Panc1 (cell line): ENCODE data around the gene PARG. TPM values are rescaled to one million over a fixed set of nuclear protein-coding genes. Genes with fewer than 3 reads are reported as not detected.

Experiments used
- ATAC-seq: fragments of 200-7000 bp; cut with Tn5 transposase; 2 replicates; pipeline ENCODE4 v1.9.1; 2020; ENCODE audit warnings: mild to moderate bottlenecking, moderate library complexity
- BruUV-seq: library from RNA; stranded (reverse); fragments of 400-500 nt; replicated peaks from 2 replicates; lab custom pipeline; 2021; lab: Mats Ljungman, UMichigan
- CTCF ChIA-PET: fragments of 300-600 bp; sonication (Branson Sonifier 250); formaldehyde crosslinking; loops from one replicate; lab custom pipeline; 2022; ENCODE audit warnings: antibody characterized with exemption; lab: Charles Lee
- POLR2A ChIA-PET: fragments of 300-600 bp; sonication (Branson Sonifier 250); formaldehyde crosslinking; loops from one replicate; lab custom pipeline; 2022; ENCODE audit warnings: antibody characterized with exemption; lab: Charles Lee
- DNase-seq: peaks from one replicate; pipeline ENCODE4 v3.0.0-alpha.2; 2010; ENCODE audit warnings: low read depth, low spot score
- H3K27ac ChIP-seq: 2 replicates; pipeline ENCODE4 v1.5.1; 2011; ENCODE audit warnings: mild to moderate bottlenecking, low read length, inconsistent platforms
- H3K27me3 ChIP-seq: fragments of 200-500 bp; sonication (Bioruptor generic); 2 replicates; pipeline ENCODE4 v1.6.0; 2014; ENCODE audit warnings: low read length, inconsistent platforms; ENCODE audit not compliant: control insufficient read depth, insufficient read depth
- H3K36me3 ChIP-seq: fragments of 200-500 bp; sonication (Bioruptor generic); 2 replicates; pipeline ENCODE4 v1.5.1; 2014; ENCODE audit warnings: inconsistent platforms, mild to moderate bottlenecking, low read length, moderate library complexity; ENCODE audit not compliant: control insufficient read depth, insufficient read depth
- H3K4me1 ChIP-seq: 2 replicates; pipeline ENCODE4 v1.5.1; 2011; ENCODE audit warnings: inconsistent platforms, mild to moderate bottlenecking, low read length, moderate library complexity; ENCODE audit not compliant: control insufficient read depth, insufficient read depth
- H3K4me3 ChIP-seq, 2 experiments: 2 replicates each; pipeline ENCODE4 v1.5.1; 2011 to 2012; ENCODE audit warnings: low read depth in 2 of 2, low read length in 2 of 2, mild to moderate bottlenecking in 2 of 2, inconsistent platforms in 1 of 2, moderate library complexity in 1 of 2
- H3K9me3 ChIP-seq: fragments of 200-500 bp; sonication (Bioruptor generic); 2 replicates; pipeline ENCODE4 v1.5.1; 2014; ENCODE audit warnings: low read depth, mild to moderate bottlenecking, inconsistent platforms, low read length, moderate library complexity; ENCODE audit not compliant: control insufficient read depth, insufficient read depth
- POLR2AphosphoS5 ChIP-seq: IDR thresholded peaks from 2 replicates; pipeline ENCODE4 v1.6.1; 2012; ENCODE audit warnings: mild to moderate bottlenecking, low read depth, low read length, moderate library complexity
- SIN3A ChIP-seq: IDR thresholded peaks from 2 replicates; pipeline ENCODE4 v1.6.1; 2012; ENCODE audit warnings: low read depth, mild to moderate bottlenecking, low read length, moderate library complexity, borderline replicate concordance; ENCODE audit not compliant: insufficient read depth
- TCF7L2 ChIP-seq: IDR thresholded peaks from 2 replicates; pipeline ENCODE4 v1.6.1; 2011; ENCODE audit warnings: mild to moderate bottlenecking, low read depth, low read length, inconsistent platforms
- in situ Hi-C: cut with HindIII; loops from 2 replicates; pipeline ENCODE4 v1.10.0; 2016; ENCODE audit warnings: low sequenced_read_pairs, low pct_unique_long_range_greater_than_20kb
- intact Hi-C: fragments of 100-400 bp; cut with micrococcal nuclease; formaldehyde crosslinking; loops from one replicate; pipeline ENCODE4 v1.10.0; 2022; ENCODE audit not compliant: unreplicated experiment
- total RNA-seq: library from RNA; stranded (reverse); gene quantifications from one replicate; pipeline ENCODE4 v1.2.1, GENCODE V29; 2021; ENCODE audit not compliant: unreplicated experiment
- TF ChIP-seq, protein P1 (sequence below), 2 experiments: IDR thresholded peaks; 2 replicates each; pipeline ENCODE4 v1.6.1; 2011 to 2012; ENCODE audit warnings: low read depth in 2 of 2, control low read depth in 1 of 2, low read length in 1 of 2, mild to moderate bottlenecking in 1 of 2, moderate library complexity in 1 of 2; ENCODE audit not compliant: insufficient read depth in 1 of 2
- TF ChIP-seq, protein P2 (sequence below): fragments of 450-650 bp; IDR thresholded peaks from 2 replicates; pipeline ENCODE4 v1.5.1; 2017; ENCODE audit warnings: mild to moderate bottlenecking

Gene PARG
- total RNA-seq, 1 experiment from 2014 or later: 39.9 TPM

DNA sequence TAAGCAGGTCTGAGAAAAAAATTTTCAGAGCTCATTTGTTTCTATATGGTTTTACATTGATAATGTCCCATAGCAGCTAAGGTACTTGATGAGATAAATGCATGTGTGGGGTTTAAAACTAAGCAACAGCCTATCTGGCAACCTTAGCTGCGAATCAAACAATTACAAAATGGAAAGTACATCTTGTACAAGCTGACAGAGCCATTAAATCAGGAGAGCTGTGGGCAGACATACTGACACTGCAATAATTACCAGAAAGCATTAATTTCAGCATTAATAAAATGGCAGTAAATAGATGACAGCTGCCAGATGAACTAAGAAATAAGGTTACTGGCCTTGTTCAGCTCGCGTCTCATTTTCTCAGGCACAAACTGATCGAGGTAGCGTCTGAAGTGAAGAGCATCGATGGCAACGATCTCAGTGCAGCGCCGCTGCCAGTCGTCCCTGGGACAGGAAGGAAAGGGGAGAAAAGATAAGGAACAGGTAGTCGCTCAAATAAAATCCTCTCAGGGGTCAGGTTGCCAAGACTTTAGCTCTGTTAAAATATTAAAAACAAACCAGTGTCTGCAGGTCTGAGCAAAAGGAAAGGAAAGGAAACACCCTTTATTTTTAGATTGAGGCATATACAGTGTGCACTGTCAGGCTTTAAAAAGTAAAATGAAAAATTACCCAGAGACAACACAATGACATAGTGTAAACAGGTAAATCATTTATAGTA is 100.1 kb downstream of the PARG start:
- intact Hi-C loops (no loop called here), in situ Hi-C loops (no loop called here)
- ATAC-seq: no peak
- ChIA-PET POLR2A (interaction anchor here (0.6 kb wide), 1 partner anchor 296 kb away, joined by 3 read pairs; no protein-coding TSS in a partner anchor), CTCF (no interaction called here)
- H3K36me3 ChIP-seq: peaks cover 2% of the 10 kb centered on the region; the same call in 1 of the 2 replicates
- H3K9me3 ChIP-seq: no peaks in the 10 kb centered on the region
- H3K27me3 ChIP-seq: no peaks in the 10 kb centered on the region
- H3K4me1 ChIP-seq: peaks cover 8% of the 10 kb centered on the region; the same call in 1 of the 2 replicates
- no TSS peak for BruUV-seq
- TF ChIP-seq POLR2AphosphoS5: no peak
- TF ChIP-seq SIN3A: no peak
- no peak for TF ChIP-seq TCF7L2
- TF ChIP-seq, protein P1, sequence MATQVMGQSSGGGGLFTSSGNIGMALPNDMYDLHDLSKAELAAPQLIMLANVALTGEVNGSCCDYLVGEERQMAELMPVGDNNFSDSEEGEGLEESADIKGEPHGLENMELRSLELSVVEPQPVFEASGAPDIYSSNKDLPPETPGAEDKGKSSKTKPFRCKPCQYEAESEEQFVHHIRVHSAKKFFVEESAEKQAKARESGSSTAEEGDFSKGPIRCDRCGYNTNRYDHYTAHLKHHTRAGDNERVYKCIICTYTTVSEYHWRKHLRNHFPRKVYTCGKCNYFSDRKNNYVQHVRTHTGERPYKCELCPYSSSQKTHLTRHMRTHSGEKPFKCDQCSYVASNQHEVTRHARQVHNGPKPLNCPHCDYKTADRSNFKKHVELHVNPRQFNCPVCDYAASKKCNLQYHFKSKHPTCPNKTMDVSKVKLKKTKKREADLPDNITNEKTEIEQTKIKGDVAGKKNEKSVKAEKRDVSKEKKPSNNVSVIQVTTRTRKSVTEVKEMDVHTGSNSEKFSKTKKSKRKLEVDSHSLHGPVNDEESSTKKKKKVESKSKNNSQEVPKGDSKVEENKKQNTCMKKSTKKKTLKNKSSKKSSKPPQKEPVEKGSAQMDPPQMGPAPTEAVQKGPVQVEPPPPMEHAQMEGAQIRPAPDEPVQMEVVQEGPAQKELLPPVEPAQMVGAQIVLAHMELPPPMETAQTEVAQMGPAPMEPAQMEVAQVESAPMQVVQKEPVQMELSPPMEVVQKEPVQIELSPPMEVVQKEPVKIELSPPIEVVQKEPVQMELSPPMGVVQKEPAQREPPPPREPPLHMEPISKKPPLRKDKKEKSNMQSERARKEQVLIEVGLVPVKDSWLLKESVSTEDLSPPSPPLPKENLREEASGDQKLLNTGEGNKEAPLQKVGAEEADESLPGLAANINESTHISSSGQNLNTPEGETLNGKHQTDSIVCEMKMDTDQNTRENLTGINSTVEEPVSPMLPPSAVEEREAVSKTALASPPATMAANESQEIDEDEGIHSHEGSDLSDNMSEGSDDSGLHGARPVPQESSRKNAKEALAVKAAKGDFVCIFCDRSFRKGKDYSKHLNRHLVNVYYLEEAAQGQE (IDR thresholded peaks at IDR 0.05; ENCODE audit: insufficient read depth in 1 of 2, low read depth in 2 of 2, low read length in 1 of 2): no peak
- TF ChIP-seq, protein P2, sequence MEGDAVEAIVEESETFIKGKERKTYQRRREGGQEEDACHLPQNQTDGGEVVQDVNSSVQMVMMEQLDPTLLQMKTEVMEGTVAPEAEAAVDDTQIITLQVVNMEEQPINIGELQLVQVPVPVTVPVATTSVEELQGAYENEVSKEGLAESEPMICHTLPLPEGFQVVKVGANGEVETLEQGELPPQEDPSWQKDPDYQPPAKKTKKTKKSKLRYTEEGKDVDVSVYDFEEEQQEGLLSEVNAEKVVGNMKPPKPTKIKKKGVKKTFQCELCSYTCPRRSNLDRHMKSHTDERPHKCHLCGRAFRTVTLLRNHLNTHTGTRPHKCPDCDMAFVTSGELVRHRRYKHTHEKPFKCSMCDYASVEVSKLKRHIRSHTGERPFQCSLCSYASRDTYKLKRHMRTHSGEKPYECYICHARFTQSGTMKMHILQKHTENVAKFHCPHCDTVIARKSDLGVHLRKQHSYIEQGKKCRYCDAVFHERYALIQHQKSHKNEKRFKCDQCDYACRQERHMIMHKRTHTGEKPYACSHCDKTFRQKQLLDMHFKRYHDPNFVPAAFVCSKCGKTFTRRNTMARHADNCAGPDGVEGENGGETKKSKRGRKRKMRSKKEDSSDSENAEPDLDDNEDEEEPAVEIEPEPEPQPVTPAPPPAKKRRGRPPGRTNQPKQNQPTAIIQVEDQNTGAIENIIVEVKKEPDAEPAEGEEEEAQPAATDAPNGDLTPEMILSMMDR: no peak
- no peak for DNase-seq
- no peak overlapping the region for H3K4me3 ChIP-seq
- no peak overlapping the region for H3K27ac ChIP-seq

DNA sequence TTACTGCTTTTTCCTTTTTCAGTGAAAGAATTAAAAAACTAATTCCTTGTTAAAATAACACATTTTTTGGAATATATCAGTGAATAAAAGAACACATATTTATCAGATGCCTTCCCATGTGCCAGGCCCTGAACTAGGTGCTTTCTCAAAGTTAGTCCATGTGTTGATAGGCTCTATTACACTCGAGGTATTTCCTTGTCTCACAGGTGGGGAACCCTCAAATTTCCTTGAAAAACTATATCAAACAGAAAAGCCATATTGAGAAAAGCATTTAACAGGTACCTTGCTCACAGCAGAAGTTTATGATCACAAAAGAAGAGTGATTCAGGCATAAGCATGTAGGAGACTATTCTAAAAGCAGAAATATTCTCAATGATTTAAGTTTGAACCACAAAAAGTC is 104.1 kb downstream of the PARG start:
- H3K27me3 ChIP-seq: no peaks in the 10 kb centered on the region
- BruUV-seq: no TSS peak
- intact Hi-C loops: no loop called here
- TF ChIP-seq, protein P2: no peak
- TF ChIP-seq, protein P1 (IDR thresholded peaks at IDR 0.05; ENCODE audit: insufficient read depth in 1 of 2, low read depth in 2 of 2, low read length in 1 of 2): no peak
- no peak for TF ChIP-seq TCF7L2
- 0 out of 2 replicates have a peak, but pooled peaks cover 3% of the 10 kb centered on the region for H3K36me3 ChIP-seq
- POLR2A ChIA-PET: no interaction called here
- no peak overlapping the region for H3K4me3 ChIP-seq
- DNase-seq: no peak
- no peaks in the 10 kb centered on the region for H3K9me3 ChIP-seq
- CTCF ChIA-PET: no interaction called here
- ATAC-seq: no peak
- H3K27ac ChIP-seq: no peak overlapping the region
- in situ Hi-C loops: no loop called here
- no peaks in the 10 kb centered on the region for H3K4me1 ChIP-seq
